Tibial nerve (tissue), 4 donors: ENCODE measurements around the gene MAJIN. TPM values are rescaled to one million over a fixed set of nuclear protein-coding genes. Genes with fewer than 3 reads are reported as not detected.

Source experiments
- DNase-seq, 2 donors: peaks; one replicate each; pipeline ENCODE4 v3.0.0-alpha.2; 2019; ENCODE audit warnings: low spot score in 2 of 2
- H3K27ac ChIP-seq, 4 donors: fragments of 200-600 bp; sonication (generic) in 3 of 4; one replicate each; pipeline ENCODE4 v1.5.1; 2017 to 2019; ENCODE audit warnings: mild to moderate bottlenecking in 1 of 4
- H3K27me3 ChIP-seq, 2 donors: fragments of 200-600 bp; sonication (generic) in 1 of 2; one replicate each; pipeline versions ENCODE4 v1.5.1 to v1.6.0; 2017 to 2019
- H3K36me3 ChIP-seq, 3 donors: fragments of 200-600 bp; sonication (generic); one replicate each; pipeline ENCODE4 v1.5.1; 2018 to 2019
- H3K4me1 ChIP-seq, 4 donors: fragments of 200-600 bp; sonication (generic) in 3 of 4; one replicate each; pipeline ENCODE4 v1.5.1; 2017 to 2019
- H3K4me3 ChIP-seq, 4 donors: fragments of 200-600 bp; sonication (generic) in 3 of 4; one replicate each; pipeline ENCODE4 v1.5.1; 2017 to 2019; ENCODE audit warnings: mild to moderate bottlenecking in 1 of 4, moderate library complexity in 1 of 4
- H3K9me3 ChIP-seq, 4 donors: fragments of 200-600 bp; sonication (generic) in 3 of 4; one replicate each; pipeline ENCODE4 v1.5.1; 2017 to 2019
- CTCF ChIP-seq, 5 experiments: fragments of 200-600 bp in 3 of 5; fragments of 450-650 bp in 2 of 5; sonication (generic) in 3 of 5; IDR thresholded peaks; one replicate each; pipeline ENCODE4 v1.5.1; 2016 to 2019; ENCODE audit warnings: antibody characterized with exemption in 5 of 5, mild to moderate bottlenecking in 3 of 5, moderate library complexity in 2 of 5
- EP300 ChIP-seq, 2 donors: sonication (generic); formaldehyde crosslinking; IDR thresholded peaks; one replicate each; pipeline ENCODE4 v1.6.1; 2017; ENCODE audit warnings: antibody characterized with exemption in 2 of 2, mild to moderate bottlenecking in 1 of 2
- POLR2A ChIP-seq, 2 donors: fragments of 450-650 bp; IDR thresholded peaks; one replicate each; pipeline ENCODE4 v1.6.1; 2017; ENCODE audit warnings: antibody characterized with exemption in 2 of 2, mild to moderate bottlenecking in 2 of 2, moderate library complexity in 2 of 2
- WGBS, 2 donors: methylation state at CpG; one replicate each; pipeline ENCODE4 v1.1.5; 2018; 5-methylcytosine and 5-hydroxymethylcytosine counted together
- total RNA-seq, 4 donors: library from RNA; depleted of rRNA; stranded (reverse); fragments of >200 nt; gene quantifications; one replicate each; pipeline ENCODE4 v1.1.0, GENCODE V29; 2016

The MAJIN gene
- total RNA-seq, 4 donors from 2014 or later, result not detected

GRCh38 chr11:65016705-65017104, 44.8 kb upstream of the MAJIN start:
- H3K9me3 ChIP-seq, result no peaks in the 10 kb centered on the region
- TF ChIP-seq POLR2A (IDR thresholded peaks at IDR 0.05) (no peak), CTCF (IDR thresholded peaks at IDR 0.05) (no peak), EP300 (IDR thresholded peaks at IDR 0.05) (no peak)
- no peaks in the 10 kb centered on the region for H3K27me3 ChIP-seq
- H3K4me3 ChIP-seq, result no peak overlapping the region
- no peak overlapping the region for H3K27ac ChIP-seq
- DNase-seq, result no peak
- peaks cover 0 to 30% (median 15%) of the 10 kb centered on the region in 4 donors for H3K4me1 ChIP-seq
- H3K36me3 ChIP-seq, result peaks cover 0 to 37% (median 0%) of the 10 kb centered on the region in 3 donors
- 89 to 97% methylated on average over 4 of the region's 4 CpGs for WGBS, 2 donors

- Histone ChIP-seq H3K27me3 (no peaks in the 10 kb centered on the region), H3K4me3 (peak overlapping the region; percentile 67 to 93 (median 84)), H3K9me3 (no peaks in the 10 kb centered on the region), H3K27ac (peak overlapping the region; percentile 94 to 100 (median 95)), H3K4me1 (peaks cover 0 to 30% (median 15%) of the 10 kb centered on the region in 4 donors), H3K36me3 (peaks cover 0 to 19% (median 0%) of the 10 kb centered on the region in 3 donors)
- 32 to 34% methylated on average over 21 to 22 of the region's 23 CpGs for WGBS, 2 donors
- TF ChIP-seq EP300 (IDR thresholded peaks at IDR 0.05) (no peak), CTCF (IDR thresholded peaks at IDR 0.05) (no peak), POLR2A (IDR thresholded peaks at IDR 0.05) (no peak)
- no peak for DNase-seq
Observed at GRCh38 chr11:65014726-65015227, 42.9 kb upstream of the MAJIN start.

- peak in 1 of 2 donors; percentile 60 for TF ChIP-seq EP300 (IDR thresholded peaks at IDR 0.05)
- TF ChIP-seq CTCF (IDR thresholded peaks at IDR 0.05), result peak; percentile 93 to 98 (median 98)
- peak in 1 of 2 donors; percentile 26 for TF ChIP-seq POLR2A (IDR thresholded peaks at IDR 0.05)
- Histone ChIP-seq H3K4me1 (peaks cover 0 to 30% (median 15%) of the 10 kb centered on the region in 4 donors), H3K4me3 (peak within 1 kb of the TSS; percentile 67 to 93 (median 84)), H3K36me3 (peaks cover 0 to 13% (median 0%) of the 10 kb centered on the region in 3 donors), H3K9me3 (no peaks in the 10 kb centered on the region), H3K27ac (peak within 1 kb of the TSS; percentile 94 to 100 (median 95)), H3K27me3 (no peaks in the 10 kb centered on the region)
- peak; percentile 78 to 80 for DNase-seq
- 0 to 1% methylated on average over 36 to 60 of the region's 96 CpGs for WGBS, 2 donors
Observed at GRCh38 chr11:65013888-65014725, 42.2 kb upstream of the MAJIN start, which contains the start of gene ARL2. ARL2 (plus strand) TSS chr11:65014160; CDS start chr11:65014208, 48 bp downstream.

GRCh38 chr11:65013130-65013887, 41.4 kb upstream of the MAJIN start:
- TF ChIP-seq POLR2A (IDR thresholded peaks at IDR 0.05), result peak; percentile 37 to 70
- peak in 1 of 2 donors; percentile 65 for TF ChIP-seq EP300 (IDR thresholded peaks at IDR 0.05)
- peak in 4 of 5 experiments; percentile 76 to 83 (median 80) for TF ChIP-seq CTCF (IDR thresholded peaks at IDR 0.05)
- H3K4me3 ChIP-seq, result peak overlapping the region; percentile 67 to 93 (median 84)
- peak; percentile 85 to 91 for DNase-seq
- H3K27me3 ChIP-seq, result no peaks in the 10 kb centered on the region
- H3K9me3 ChIP-seq, result no peaks in the 10 kb centered on the region
- peaks cover 0 to 5% (median 0%) of the 10 kb centered on the region in 3 donors for H3K36me3 ChIP-seq
- WGBS, 2 donors, result 15 to 17% methylated on average over 15 to 18 of the region's 22 CpGs
- peak overlapping the region; percentile 94 to 100 (median 95) for H3K27ac ChIP-seq
- peaks cover 0 to 30% (median 15%) of the 10 kb centered on the region in 4 donors for H3K4me1 ChIP-seq
